GM19328 (cell line): ENCODE measurements around the gene CD48.
A peak's percentile ranks its signal among the peaks of the same experiment; 100 is the strongest.
"Not testable (repeated sequence)": the region's sequence is repeated elsewhere in the genome, so short reads cannot be mapped to it uniquely, and the experiment has no call there.

Experiments
- ATAC-seq: cut with Tn5 transposase; IDR thresholded peaks from one replicate; pipeline ENCODE4 v1.9.1; 2021; ENCODE audit warnings: mild to moderate bottlenecking, moderate library complexity; ENCODE audit not compliant: unreplicated experiment

The CD48 gene

DNA sequence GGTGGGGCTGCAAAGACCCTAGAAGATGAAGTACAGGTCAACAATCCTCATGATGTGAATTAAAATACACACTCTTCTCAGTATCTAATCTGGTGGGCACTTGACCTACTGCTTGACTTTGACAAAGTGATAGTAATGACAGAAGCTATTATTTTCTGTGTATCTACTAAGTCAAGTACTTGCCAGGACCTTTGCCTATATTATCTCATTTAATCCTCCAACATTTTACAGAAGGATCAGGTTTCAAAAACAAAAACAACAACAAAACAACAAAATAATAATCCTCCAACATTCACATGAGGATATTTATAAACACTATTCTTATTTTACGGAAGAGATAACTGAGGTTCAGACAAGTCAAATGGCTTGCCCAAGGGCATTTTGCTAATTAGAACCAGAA is 4.4 kb upstream of the CD48 start:
- no peak for ATAC-seq

DNA sequence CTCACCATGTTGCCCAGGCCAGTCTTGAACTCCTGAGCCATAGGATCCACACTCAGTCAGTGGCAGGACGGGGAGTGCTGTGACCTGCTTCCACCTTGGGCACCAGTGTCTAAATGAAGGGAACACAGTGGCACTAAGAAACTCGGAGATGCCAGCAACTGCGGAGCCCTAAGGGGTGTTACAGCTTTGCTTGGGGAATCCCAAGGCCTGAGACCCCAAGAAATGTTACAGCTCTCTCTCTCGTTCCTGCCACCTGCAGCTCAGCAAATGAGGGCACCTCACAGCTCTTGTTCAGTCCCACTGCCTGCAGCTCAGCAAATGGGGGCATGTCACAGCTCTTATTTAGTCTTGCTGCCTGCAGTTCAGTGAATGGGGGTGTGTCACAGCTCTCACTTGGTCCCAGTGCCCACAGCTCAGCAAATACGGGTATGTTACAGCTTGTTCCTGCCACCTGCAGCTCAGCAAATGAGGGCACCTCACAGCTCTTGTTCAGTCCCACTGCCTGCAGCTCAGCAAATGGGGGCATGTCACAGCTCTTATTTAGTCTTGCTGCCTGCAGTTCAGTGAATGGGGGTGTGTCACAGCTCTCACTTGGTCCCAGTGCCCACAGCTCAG is 2.5 kb upstream of the CD48 start:
- not testable (repeated sequence) for ATAC-seq

DNA sequence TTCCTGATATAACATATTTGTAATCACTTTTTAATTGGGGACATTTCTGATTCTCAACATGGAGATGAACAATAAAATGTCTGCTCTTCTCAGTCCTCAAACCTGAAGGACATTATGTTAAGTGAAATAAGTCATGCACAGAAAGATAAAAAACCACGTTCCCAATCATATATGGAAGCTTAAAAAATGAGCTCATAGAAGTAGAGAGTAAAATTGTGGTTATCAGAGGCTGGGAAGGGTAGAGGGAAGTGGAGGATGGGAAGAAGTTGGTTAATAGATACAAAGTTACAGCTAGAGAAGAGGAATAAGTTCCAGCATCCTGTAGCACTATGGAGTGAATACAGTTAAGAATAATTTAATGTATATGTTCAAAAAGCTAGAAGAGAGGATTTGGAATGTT is 1.5 kb upstream of the CD48 start:
- ATAC-seq, result no peak

DNA sequence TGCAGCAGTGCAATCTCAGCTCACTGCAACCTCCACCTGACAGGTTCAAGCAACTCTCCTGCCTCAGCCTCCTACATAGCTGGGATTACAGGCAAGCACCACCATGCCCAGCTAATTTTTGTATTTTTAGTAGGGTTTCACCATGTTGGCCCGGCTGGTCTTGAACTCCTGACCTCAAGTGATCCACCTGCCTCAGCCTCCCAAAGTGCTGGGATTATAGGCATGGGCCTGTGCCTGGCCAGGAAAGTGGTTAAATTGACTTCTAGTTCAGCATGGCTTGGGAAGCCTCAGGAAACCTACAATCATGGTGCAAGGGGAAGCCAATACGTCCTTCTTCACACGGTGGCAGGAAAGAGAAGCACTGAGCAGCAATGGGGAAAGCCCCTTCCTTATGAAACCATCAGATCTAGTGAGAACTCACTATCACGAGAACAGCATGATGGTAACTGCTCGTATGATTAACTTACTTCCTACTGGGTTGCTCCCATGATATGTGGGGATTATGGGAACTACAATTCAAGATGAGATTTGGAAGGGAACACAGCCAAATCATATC is 981 bp upstream of the CD48 start:
- peak; percentile 38 for ATAC-seq

DNA sequence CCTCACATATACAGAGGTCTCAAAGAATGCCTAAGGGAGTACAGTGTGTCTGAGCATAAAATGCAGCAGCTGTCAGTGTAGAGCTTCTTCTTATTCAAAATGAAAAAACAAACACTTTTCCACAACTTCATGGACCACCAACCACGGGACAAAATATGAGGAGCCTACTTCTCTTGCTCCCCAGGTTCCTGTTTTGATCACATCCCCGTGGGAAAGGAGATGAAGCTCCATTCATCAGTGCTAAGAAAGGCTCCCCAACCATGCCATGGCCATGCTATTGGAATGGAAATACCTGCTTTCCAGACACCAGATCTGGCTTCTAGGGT is 383 bp downstream of the CD48 start:
- ATAC-seq, result no peak

DNA sequence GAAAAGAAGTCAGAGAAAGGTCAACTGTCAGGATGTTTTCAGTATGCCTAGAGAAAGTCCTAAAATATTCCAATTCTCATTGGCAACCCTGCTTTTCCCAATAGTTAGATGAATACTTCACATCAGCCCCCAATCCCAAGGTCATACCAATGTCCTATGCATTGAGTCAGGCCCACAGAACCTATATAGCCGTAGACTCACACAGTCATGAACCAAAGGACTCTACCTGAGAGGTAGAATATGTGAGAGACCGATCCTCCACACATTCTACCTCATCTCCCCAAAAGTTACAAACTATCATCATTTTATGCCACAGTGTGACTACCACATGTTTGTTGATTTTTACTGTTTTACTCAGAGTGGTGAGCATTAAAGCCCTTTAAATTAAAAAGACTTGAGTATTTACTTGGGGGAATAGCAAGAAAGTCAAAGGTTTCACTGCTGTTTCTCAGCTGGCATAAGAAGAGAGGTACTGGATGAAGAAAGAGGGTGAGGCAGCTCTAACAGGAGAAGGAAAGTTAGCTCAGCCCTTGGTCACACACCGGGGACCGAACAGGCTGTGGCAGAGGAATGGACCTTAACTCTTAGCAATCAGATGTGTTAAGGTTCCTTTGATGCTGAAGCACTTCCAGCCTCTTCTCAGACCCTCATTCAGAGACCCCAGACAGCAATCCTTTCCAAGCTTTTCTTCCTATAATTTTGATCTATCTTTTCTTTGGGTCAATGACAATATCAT is 937 bp downstream of the CD48 start:
- no peak for ATAC-seq

DNA sequence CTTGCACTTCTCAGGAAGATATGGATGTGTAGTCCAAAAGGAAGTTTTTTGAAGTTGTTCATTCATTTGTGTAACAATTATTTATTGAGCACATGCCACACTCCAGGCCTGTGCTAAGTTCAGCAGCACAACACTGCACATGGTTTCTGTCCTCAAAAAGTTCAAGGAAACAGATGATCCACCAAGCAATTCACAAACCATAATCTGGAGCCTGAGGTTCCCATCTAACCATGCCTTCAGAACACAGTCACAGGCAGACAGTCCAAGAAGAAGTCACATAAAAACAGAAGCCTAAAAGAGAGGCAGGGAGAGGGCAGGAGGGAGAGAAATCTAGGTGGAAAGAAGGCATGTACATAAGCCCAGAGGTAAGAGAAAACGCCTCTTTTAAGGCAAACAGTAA is 1.9 kb downstream of the CD48 start:
- no peak for ATAC-seq

DNA sequence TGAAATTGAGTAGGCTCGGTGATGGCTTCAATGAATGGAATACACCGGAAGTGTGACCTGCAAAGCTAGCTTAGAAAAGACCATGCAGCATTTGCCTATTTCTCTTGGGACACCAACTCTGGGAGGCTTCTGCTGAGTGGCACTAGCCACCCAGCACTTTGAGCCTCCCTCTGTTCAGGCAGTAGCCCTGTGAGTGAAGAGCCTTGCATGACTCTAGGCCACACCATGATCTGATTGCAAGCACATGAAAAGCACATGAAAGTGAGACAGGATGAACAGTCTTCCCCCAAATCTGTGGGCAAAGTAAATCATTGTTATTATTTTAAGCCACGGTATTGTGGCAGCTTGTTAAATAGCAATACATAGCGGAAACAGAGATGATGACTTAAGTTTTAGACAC is 2.8 kb downstream of the CD48 start:
- ATAC-seq, result no peak

DNA sequence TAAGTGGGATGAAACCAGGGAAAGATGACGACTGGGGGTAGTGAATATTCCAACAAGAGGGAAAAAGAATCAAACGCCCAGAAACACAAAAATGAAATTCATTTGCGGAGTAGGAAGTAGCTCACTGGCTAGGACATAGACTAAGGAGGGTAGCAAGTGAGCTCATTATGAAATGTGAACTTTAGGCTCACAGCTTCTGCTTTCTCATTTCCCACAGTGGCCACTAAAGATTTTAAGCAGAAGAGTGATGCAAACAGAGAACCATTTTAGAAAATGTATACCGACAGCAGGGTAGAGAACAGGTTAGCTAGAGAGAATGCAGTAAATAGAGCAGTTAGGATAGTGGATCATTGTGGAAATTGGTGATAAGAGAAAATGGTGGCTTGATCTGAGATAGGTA is 3.5 kb downstream of the CD48 start:
- no peak for ATAC-seq

DNA sequence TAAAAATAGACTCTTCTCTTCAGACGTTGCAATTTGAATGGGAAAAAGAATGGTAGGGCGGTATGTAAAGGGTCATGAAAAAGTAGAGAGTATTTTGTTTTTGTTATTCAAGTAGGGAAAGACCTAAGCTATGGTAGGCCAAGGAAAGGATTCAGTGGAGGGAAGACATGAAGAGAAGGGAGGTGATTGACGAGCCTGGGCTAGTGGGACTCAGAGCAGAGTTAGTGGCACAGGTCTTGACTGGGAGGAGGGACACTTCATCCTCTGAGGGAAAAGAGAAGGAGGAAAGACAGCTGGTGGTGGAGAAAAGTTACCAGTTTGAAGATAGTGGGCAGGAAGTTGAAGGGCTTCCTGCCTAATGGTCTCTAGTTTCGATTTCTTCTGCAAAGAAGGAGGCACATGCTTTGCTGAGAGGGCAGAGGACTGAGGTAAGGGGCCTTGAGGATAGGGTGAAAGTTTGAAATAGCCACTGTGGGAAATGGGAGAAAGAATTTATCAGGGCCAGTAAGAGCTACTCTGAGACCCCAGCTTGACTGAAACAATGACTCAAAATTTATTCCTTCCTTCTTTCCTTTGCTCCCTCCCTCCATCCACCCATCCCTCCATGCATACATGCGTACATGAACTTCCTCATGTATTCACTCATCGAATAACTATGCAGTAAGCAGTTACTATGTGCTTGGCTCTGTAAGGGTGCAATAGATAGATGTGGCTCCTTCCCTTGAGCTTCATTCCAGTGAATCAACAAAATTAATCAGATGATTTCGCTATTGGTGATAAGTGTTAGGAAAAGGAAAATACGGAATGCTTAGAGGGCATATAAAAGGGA is 4.2 kb downstream of the CD48 start:
- no peak for ATAC-seq

DNA sequence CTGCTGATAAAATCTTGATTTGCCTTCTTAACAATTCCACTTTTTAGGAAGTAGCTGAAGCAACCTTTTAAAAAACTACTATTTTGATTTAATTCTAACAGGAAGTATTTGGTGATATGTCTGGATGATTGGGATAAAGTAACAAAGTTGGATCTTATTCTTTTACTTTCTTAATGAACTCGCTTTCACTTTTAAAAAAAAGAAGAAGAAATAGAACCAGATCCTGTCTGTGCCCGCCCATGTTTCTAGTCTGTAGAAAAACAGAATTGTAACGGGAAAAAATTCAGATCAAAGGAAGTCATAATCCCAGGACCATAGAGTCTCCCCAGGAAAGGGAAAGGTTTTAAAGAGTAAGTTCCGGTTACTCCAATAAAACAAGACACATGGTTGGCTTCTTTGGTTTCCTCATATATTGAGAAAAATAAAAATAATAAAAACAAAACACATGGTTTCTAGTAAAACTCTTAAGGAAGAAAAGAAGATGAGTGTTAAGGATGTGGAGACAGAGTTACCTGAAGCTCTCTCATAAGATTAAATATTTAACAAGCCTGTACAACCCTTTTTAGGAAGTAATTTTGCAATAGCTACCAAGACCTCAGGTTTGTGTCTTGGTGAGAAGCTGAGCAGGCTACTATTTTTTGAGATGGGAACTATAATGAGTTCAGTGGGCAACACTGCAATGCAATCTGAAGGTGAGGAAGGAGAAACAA is 4.9 kb downstream of the CD48 start:
- ATAC-seq, result no peak

DNA sequence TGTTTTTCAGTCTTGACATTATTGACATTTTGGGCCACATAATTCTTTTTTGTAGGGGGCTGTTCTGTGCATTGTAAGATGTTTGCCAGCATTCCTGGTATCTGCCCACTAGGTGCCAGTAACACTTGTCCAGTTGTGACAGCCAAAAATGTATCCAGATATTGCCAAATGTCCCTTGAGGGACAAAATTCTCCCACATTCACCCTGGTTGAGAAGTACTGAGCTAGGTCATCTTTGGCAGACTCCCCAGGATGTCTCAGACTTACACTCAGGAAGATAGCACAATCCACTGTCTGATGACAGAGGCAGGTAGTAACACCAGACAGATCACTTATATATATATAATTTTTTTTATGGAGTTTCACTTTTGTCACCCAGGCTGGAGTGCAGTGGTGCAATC is 5.9 kb downstream of the CD48 start:
- no peak for ATAC-seq

DNA sequence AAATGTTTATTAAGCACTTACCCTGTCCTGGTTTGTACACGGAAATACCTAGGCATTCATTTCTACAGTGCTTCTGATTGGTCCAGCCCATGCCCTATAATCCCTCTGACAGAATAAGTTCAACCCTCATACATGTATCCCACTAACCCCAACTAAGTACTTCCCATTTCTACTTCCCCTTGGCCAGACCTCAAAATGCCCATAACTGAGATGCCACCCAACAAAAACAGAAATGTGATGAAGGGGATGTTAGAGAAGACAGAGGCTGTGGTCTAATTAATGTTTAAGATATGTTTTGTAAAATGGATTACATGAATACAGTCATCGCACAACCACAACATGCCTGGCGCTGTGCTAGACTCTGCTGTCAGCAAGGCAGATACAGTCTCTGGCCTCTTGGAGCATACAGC is 6.4 kb downstream of the CD48 start:
- not testable (repeated sequence) for ATAC-seq

DNA sequence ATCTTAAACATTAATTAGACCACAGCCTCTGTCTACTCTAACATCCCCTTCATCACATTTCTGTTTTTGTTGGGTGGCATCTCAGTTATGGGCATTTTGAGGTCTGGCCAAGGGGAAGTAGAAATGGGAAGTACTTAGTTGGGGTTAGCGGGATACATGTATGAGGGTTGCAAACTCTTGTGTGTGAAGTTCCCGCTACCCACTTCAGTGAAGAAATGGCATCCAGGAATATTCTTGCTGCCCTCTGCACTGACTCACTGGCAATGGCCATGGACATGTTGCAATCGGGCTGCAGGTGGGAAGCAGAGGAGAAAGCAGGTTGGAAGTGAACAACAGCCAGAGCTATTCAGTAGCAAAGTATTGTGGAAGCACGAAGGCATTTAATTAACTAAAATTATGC is 7.4 kb downstream of the CD48 start:
- ATAC-seq, result no peak

DNA sequence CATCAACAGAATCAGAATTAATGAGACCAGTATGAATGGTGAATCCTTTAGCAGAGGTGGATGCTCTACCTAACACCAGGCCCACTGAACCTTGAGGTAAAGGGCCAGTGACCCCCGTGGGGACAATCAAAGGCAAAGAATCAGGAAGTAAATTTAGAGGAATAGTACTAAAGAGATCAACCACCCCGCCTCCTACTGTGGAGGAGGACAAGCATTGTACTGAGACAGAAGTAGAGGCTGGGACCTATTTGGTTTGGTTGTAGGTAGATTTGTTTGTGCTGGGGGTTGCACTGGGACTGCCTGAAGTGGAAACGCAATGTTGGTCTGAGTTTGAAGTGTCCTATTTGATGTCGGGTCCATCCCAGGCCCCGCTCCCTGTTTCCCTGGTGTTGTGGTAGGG is 9.5 kb downstream of the CD48 start:
- ATAC-seq, result no peak

DNA sequence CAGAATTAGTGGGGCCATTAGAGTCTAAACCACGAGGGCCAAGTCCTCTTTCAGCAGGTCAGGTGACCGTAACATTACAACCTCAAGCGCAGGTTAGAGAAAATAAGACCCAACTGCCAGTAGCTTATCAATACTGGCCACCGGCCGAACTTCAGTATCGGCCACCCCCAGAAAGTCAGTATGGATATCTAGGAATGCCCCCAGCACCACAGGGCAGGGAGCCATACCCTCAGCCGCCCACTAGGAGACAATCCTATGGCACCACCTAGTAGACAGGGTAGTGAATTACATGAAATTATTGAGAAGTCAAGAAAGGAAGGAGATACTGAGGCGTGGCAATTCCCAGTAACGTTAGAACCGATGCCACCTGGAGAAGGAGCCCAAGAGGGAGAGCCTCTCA is 19.2 kb downstream of the CD48 start:
- not testable (repeated sequence) for ATAC-seq

DNA sequence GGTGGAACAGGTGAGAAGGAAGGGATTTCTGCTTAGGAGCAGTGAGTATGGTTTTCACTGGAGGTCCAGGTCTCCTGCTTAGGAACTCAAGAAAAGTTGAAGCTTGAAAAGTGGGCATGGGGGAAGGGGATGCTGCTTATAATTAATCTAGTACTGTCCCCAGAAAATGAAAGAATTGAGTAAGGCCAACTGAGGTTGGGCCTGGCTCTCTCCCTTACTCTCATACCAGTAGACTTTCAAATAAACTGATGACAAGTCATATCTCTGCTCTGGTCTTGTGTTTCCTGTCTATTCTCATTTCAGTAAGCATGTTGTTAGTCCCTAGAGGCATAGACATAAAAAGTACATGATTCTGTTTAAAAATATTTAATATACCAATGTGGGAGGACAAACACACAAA is 26.4 kb downstream of the CD48 start:
- no peak for ATAC-seq

DNA sequence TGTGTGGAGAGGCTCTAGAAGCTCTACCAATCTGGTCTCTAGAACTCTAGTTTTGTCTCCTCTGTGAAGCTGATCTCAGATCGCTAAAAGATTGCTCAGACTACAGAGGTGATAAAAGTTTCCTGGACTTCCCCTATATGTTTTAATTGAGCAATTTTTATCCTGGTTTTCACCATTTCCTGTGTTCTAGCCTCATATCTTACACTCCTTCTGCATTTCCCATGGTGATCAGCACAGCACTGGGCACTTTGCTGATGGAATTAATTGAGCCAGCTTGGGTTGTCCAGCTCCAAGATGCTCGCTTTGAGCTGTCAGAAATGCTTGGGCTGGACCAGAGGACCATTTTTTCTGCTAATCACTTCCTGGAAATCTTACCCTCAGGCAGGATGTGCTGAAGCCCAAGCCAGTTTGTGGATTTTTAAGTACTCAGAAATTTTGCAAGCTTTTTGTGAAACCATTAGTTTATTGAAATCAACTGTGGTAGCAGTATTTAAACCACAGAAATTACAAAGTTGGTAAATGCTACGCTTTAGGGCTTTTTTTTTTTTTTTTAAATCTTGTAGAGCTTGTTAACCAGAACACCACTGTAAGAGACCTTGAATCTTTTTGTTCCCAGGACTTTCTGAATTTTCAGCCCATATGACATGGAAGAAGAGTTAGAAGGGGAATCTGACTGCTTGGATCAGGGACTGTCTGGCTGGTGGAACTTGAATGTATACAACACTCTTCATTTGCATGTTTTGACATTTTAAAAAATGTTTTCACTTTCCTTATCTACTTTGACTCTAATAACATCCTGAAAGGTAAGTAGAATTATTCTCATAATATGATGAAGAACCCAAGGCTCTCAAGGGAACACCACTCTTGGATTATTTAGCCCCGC is 28.4 kb downstream of the CD48 start:
- no peak for ATAC-seq

DNA sequence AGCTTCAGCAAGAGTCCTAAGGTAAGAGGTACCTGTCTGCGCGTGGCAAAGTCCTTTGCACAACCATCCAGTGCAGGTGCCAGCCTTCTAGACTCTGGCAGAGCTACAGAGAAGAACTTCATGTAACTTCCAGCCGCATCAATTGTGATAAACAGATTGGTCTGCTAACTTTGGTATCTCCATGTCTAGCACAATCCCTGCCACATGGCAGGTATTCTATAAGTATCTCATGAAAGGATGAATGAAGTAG is 29.8 kb downstream of the CD48 start:
- ATAC-seq, result no peak

DNA sequence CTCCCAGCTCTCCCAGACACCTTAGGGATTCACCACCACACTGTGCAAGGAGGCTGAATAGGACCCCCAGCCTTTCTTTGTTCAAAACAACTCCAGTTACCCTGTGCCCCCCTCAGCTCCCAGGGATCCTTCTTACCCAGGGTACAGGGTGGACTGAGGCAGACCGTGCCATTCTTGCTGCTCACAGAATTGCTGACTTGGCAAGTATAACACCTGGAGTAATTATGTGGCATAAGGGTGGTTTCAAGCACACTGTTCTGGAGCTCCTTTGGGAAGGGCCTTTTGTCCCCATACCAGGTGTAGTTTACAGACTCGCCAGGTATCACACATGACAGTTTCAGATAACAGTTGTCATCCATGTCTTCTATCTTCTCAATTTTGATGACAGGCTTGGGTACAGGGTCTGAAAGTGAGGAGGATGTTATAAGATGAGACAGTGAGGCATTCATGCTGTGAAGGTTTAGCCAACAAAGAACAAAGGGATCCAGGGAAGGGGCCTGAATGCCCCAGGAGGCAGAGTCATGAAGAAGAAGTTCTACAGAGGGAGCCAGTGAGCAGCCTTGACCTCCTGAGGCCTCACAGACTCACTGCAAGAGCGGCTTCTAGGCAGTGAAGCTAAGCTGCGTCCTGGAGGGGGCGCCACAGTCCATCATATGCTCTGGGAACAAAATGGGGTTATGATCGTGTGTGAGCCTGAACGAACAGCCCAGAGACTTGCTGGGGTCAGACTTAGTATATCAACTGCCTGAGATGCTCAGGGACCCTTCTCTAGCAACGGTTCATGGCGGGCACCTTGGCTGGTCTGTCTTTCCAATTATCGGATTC is 30.3 kb downstream of the CD48 start:
- no peak for ATAC-seq
